Adipocyte (in vitro differentiated cells): ENCODE data around the gene OXER1.

Source experiments
- DNase-seq: peaks from one replicate; pipeline ENCODE4 v3.0.0-alpha.2; 2015; ENCODE audit warnings: low read depth
- H3K27me3 ChIP-seq: replicated peaks from 2 replicates; pipeline ENCODE4 v1.7.0; 2013; ENCODE audit warnings: mild to moderate bottlenecking, low read length, moderate library complexity; ENCODE audit not compliant: control insufficient read depth, insufficient read depth
- H3K36me3 ChIP-seq: 2 replicates; pipeline ENCODE4 v1.7.0; 2013; ENCODE audit warnings: low read length, mild to moderate bottlenecking, moderate library complexity; ENCODE audit not compliant: control insufficient read depth, insufficient read depth, severe bottlenecking
- H3K4me1 ChIP-seq: 2 replicates; pipeline ENCODE4 v1.7.0; 2013; ENCODE audit warnings: mild to moderate bottlenecking, low read length, moderate library complexity; ENCODE audit not compliant: control insufficient read depth, insufficient read depth
- H3K4me3 ChIP-seq: 2 replicates; pipeline ENCODE4 v1.7.0; 2013; ENCODE audit warnings: mild to moderate bottlenecking, low read length, moderate library complexity
- H3K9ac ChIP-seq: 2 replicates; pipeline ENCODE4 v1.7.0; 2013; ENCODE audit warnings: mild to moderate bottlenecking, low read length, moderate library complexity
- H3K9me3 ChIP-seq: 2 replicates; pipeline ENCODE4 v1.7.0; 2013; ENCODE audit warnings: mild to moderate bottlenecking, low read length, moderate library complexity; ENCODE audit not compliant: control insufficient read depth

OXER1 gene, protein sequence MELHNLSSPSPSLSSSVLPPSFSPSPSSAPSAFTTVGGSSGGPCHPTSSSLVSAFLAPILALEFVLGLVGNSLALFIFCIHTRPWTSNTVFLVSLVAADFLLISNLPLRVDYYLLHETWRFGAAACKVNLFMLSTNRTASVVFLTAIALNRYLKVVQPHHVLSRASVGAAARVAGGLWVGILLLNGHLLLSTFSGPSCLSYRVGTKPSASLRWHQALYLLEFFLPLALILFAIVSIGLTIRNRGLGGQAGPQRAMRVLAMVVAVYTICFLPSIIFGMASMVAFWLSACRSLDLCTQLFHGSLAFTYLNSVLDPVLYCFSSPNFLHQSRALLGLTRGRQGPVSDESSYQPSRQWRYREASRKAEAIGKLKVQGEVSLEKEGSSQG

DNA sequence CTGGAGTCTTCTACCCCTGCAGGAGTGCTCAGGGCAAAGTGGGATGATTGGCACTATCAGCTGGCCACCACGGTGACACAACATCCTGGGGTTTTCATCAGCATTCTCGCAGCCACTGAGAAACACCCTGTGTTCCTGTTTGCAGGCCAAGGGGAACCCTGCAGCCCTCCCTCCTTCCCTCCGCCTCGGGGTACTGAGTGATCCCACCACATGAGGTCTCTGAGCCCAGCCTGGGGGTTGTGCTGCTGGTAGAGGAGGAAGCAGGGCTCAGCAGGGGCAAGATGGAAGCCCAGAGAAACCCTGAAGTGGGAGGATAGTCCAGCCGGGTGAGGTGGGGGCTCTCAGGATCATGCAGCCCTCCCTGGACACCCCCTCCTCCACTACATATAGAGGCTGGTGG, at the start of gene OXER1:
TSS of gene OXER1 (minus strand) at position 40 of the 400 bp plus-strand sequence. CDS start 73 bp downstream, outside the sequence.
- H3K9ac ChIP-seq = no peak within 1 kb of the TSS
- H3K36me3 ChIP-seq = no peaks in the 10 kb centered on the region
- DNase-seq = no peak
- H3K9me3 ChIP-seq = no peaks in the 10 kb centered on the region
- H3K4me3 ChIP-seq = no peak within 1 kb of the TSS
- no peaks in the 10 kb centered on the region for H3K27me3 ChIP-seq
- no peaks in the 10 kb centered on the region for H3K4me1 ChIP-seq

DNA sequence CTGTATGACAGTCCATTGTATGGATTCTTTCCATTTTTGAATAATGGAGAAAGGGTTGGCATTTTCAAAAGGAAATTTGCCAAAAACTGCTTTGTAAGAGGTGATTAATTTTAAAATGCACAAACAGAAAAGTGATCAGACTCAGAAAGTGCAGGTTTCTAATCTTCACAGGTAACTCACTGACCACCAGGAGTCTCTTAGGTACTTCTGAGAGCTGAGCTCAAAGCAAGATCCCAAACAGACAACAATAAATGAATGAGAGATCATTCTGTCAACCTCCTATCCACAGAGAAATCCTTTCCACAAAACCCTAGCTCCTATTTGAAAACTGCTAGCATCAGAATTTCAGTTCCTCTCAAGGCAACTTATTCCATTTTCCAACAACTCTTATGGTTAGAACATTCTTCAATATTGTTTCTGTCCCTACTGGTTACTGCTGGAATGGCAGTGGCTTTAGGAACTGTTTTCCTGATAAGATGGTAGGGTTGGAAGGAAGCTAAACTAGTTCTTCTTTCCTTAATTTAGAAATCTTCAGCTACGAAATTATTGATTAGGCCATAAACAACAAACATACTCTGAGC, 49.1 kb upstream of the OXER1 start:
- Histone ChIP-seq H3K9me3 (no peaks in the 10 kb centered on the region), H3K9ac (no peak overlapping the region), H3K4me3 (no peak overlapping the region), H3K27me3 (no peaks in the 10 kb centered on the region), H3K36me3 (no peaks in the 10 kb centered on the region), H3K4me1 (peaks cover 18% of the 10 kb centered on the region)
- peak; percentile 49 for DNase-seq

DNA sequence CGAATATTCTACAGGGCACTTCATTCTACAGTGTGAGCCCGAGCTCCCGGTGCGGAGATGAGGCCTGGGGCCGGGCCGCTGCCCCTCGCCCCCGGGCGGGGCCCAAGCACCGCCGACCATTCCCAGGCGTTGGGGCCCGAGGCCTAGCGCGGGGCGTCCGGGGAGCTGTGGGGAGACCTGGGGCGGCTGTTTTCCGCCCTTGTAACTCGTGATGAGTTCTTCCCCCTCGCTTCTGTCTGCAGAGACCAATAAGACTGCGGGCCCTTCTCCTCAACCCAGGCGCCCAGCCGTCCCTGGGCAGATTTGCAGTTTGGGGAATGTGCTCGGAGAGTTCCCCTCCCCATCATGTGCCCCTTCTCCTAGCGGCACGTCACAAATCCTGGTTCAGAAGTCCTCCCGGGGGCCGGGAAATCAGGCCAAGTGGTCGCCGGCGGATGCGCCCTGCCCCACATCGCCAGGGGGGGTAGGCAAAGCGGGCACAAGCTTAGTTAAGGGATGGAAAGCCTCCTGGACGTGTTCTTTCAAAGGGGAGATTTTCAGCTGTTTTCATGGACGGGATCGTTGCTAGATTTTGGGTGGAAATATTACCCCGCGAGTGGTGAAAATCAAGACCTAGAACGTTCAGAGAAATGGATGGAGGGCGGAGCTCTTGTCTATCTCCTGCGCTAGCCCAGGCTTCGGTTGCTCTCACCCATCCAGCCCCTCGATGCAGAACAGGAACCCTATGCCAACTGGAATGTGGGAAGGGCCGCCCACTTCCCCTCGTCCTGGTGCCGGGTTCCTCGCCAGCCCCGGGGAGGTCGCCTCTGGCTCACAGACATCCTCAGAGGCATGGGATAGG, 47.3 kb upstream of the OXER1 start:
- DNase-seq = peak; percentile 59
- Histone ChIP-seq H3K36me3 (no peaks in the 10 kb centered on the region), H3K9me3 (no peaks in the 10 kb centered on the region), H3K9ac (peak overlapping the region; percentile 95), H3K4me1 (peaks cover 18% of the 10 kb centered on the region), H3K4me3 (peak overlapping the region; percentile 84), H3K27me3 (no peaks in the 10 kb centered on the region)

DNA sequence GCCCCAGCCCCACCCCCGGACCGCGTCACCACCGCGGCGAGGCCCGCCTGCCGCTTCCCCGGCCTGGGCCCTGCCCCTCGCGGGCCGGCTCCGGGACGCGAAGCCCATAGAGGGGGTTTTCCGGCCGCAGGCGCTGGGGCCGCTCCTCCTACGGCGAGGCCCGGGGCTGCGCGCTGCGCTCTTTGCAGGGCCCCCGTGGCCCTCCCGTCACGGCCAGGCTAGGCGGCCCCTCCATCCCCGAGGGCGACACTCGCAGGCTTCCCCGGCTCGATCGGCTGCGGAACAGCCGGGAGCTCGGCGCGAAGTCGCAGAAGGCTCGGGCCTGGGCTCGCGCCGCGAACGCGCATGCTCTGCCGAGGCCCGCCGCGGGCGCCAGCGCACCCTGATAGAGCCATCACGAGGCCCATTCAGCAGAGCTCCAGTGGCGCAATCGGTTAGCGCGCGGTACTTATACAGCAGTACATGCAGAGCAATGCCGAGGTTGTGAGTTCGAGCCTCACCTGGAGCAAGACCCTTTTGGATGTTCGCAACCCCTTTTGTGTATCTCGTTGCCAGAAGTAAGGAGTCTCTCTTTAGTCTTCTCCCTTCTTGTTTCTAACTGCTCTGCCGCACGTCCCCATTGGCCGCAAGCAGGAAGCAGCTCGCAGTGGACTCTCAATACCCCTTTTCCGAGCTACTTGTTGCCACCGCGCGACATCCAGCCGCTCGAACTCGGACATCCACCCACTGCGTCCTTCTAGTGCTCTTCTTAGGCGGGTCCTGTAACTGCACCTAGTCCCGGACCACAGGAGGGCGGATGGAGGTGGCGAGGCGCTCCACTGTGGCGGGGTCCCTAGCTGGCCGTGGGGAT, 46.4 kb upstream of the OXER1 start:
- peak; percentile 97 for DNase-seq
- H3K27me3 ChIP-seq = no peaks in the 10 kb centered on the region
- no peaks in the 10 kb centered on the region for H3K9me3 ChIP-seq
- H3K4me3 ChIP-seq = peak overlapping the region; percentile 84
- H3K36me3 ChIP-seq = no peaks in the 10 kb centered on the region
- peak overlapping the region; percentile 95 for H3K9ac ChIP-seq
- H3K4me1 ChIP-seq = peaks cover 18% of the 10 kb centered on the region

DNA sequence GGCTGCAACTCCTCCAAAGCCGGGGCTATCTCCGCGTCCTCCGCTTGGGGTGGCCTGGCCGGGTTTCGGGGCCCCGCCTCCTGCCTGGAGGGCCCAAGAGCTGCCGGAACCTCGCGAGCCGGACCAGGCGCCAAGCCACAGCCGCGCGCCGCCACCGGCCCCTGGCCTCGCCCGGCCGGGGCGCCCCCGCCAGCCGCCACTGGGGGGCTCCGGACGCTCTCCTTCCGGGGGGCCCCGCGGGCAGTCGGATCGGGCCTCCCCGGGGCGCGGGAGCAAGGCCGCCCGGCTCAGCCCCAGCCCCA, 45.8 kb upstream of the OXER1 start:
- H3K4me1 ChIP-seq = peaks cover 18% of the 10 kb centered on the region
- H3K9ac ChIP-seq = peak overlapping the region; percentile 95
- H3K36me3 ChIP-seq = no peaks in the 10 kb centered on the region
- peak; percentile 94 for DNase-seq
- no peaks in the 10 kb centered on the region for H3K9me3 ChIP-seq
- peak overlapping the region; percentile 84 for H3K4me3 ChIP-seq
- H3K27me3 ChIP-seq = no peaks in the 10 kb centered on the region

DNA sequence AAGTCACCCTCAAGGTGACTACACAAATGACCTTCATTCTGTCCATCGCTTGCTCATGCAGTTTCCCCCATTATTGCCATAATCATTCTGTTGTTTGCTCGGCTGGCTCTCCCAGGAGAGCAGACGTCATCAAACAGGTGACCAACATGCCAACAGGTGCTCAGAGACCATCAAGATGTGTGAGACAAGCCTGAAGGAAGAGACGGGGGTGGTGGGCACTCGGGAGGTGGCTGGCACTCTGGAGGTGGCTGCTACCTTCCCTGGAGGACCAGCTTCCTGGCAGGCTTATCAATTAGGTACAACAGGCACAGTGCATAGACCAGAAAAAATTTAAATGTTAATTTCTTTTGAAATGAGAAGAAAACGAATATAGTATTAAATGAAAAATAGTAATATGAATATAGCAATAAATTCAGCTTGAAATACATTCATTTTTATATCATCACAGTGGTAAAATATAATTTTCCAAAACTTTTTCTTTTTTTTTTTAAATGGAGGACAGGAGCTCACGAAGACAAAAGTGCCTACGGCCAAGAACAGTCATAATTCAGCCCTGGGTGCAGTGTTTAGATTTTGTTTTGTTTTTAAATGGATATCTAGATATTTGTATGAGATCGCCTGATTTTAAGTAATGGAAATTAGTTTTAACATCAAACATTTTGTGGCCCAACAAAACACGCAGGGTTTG, 45.3 kb upstream of the OXER1 start:
- H3K4me1 ChIP-seq = peaks cover 18% of the 10 kb centered on the region

DNA sequence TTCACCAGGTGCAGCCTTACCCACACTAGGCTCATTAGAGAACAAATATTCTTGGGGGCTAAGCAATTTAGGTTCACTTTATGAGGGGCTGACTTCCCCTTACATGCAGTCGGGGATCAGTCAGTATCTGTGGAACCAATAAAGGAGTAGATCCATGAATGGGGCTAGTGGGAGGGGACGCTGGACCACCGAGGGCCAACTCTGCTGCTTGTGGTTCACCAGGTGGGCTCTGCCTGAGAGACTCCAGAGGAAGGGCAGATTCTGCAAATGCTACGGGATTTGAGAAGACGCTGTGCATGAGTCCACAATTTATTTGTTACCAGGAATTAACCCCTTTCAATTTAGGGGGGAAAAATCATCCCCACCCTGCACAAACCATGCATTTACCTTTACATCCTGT, 44.4 kb upstream of the OXER1 start:
- H3K4me1 ChIP-seq = peaks cover 22% of the 10 kb centered on the region
- no peaks in the 10 kb centered on the region for H3K27me3 ChIP-seq
- no peaks in the 10 kb centered on the region for H3K9me3 ChIP-seq
- no peaks in the 10 kb centered on the region for H3K36me3 ChIP-seq
- DNase-seq = no peak
- H3K4me3 ChIP-seq = no peak overlapping the region
- no peak overlapping the region for H3K9ac ChIP-seq

More for the DNA sequence above, 45.3 kb upstream of the OXER1 start:
- H3K27me3 ChIP-seq = no peaks in the 10 kb centered on the region
- no peaks in the 10 kb centered on the region for H3K9me3 ChIP-seq
- peak overlapping the region; percentile 95 for H3K9ac ChIP-seq
- peak overlapping the region; percentile 84 for H3K4me3 ChIP-seq
- H3K36me3 ChIP-seq = no peaks in the 10 kb centered on the region
- DNase-seq = no peak

DNA sequence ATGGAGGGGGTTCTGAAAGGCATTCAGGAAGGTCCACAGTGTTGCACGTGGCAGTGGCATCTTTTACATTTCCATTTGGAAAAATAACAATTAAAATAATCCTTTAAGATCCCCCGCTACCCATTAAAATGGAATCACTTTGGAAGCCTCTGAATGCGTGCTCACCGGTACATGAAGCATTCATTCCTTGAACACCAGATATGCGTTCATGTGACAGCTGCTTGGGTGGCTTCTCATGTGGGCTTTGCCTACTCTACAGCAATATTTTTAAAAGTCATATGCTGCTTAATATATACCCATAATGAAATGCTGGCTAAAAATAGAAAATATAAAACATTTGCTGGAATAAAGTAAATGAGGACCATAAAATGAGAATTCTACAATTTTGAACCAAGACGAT, 42.9 kb upstream of the OXER1 start:
- H3K9ac ChIP-seq = no peak overlapping the region
- no peak overlapping the region for H3K4me3 ChIP-seq

DNA sequence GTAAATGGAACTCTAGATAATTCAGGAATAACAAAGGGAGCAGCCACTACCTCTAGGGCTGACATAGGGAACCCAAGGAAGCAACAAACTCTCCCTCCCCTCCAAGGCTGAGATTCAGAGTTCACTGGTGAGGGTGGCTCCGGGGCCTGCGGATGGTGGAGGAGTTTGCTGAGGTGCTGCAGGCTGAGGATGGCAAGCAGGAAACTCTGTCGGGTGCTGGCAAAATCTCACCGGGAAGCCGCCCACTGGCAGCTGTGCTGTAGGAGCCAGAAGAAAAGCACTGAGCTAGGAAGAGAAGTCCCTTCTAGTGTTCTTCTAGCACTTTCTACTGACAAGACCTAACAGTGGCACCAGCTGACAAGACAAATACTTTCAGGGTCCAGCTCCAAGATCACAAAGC, 41.0 kb upstream of the OXER1 start:
- Histone ChIP-seq H3K4me3 (no peak overlapping the region), H3K9me3 (no peaks in the 10 kb centered on the region), H3K36me3 (no peaks in the 10 kb centered on the region), H3K9ac (no peak overlapping the region), H3K4me1 (peaks cover 25% of the 10 kb centered on the region), H3K27me3 (no peaks in the 10 kb centered on the region)
- DNase-seq = no peak

More for the DNA sequence above, 42.9 kb upstream of the OXER1 start:
- Histone ChIP-seq H3K36me3 (no peaks in the 10 kb centered on the region), H3K9me3 (no peaks in the 10 kb centered on the region), H3K27me3 (no peaks in the 10 kb centered on the region), H3K4me1 (peaks cover 24% of the 10 kb centered on the region)
- no peak for DNase-seq

DNA sequence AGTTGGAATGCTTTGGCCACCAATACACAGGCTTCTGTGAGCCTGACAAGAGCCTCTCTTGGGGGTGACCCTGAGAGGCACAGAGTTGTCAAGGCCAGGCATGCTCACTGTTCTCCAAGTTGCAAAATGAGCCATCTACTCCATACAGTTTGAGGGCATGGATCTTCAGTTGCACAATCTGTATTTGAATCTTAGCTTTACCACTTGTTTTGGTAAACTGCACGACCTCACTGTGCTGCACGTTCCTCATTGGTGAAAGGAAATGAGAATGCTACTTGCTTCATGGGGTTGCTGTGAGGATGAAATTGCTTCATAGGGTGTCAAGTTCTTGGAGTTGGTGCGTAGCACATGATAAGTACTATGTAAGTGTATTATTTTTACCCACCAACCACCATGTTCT, 40.4 kb upstream of the OXER1 start:
- Histone ChIP-seq H3K27me3 (no peaks in the 10 kb centered on the region), H3K4me1 (peaks cover 24% of the 10 kb centered on the region), H3K9me3 (no peaks in the 10 kb centered on the region), H3K9ac (no peak overlapping the region), H3K4me3 (no peak overlapping the region), H3K36me3 (no peaks in the 10 kb centered on the region)
- peak; percentile 64 for DNase-seq
